Fibroblast of villous mesenchyme (primary cell): ENCODE data around the gene FN3KRP. TPM values are rescaled to one million over a fixed set of nuclear protein-coding genes. Genes with fewer than 3 reads are reported as not detected.

Source experiments
- DNase-seq: peaks from one replicate; pipeline ENCODE4 v3.0.0-alpha.2; 2010; ENCODE audit warnings: low read depth
- H3K4me3 ChIP-seq: 2 replicates; pipeline ENCODE4 v1.5.1; 2011; ENCODE audit warnings: low read depth, mild to moderate bottlenecking, low read length
- small RNA-seq: library from RNA; depleted of rRNA; stranded (forward); fragments of <200 nt; gene quantifications from one replicate; pipeline ENCODE3, GENCODE V24; 2012
- total RNA-seq: library from RNA; depleted of rRNA; stranded (reverse); fragments of >200 nt; gene quantifications from 2 replicates; pipeline ENCODE4 v1.2.3, GENCODE V29; 2012
- TF ChIP-seq, protein P1 (sequence below): IDR thresholded peaks from 2 replicates; pipeline ENCODE4 v1.5.1; 2012; ENCODE audit warnings: low read depth, mild to moderate bottlenecking, low read length; ENCODE audit not compliant: insufficient read depth

The FN3KRP gene
- total RNA-seq, 1 donor = 11.2 TPM

DNA sequence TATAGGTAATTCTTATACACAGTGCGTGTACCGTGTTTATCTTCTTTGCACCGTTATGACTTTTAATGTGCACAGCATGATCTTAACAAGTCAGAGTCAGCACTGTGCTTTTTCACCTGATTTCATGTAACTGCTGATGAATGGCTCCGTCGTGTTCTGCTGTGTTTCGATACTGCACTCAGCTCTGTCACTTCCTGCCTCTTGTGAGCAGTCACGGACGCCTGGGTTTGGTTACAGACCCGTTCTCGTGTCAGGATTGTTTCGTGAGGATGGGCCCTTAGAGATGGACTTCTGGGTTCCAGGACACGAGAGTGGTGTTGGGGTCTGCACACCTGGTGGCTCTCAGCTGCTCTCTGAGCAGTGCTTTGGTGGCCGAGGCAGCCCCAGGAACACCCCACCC lies 59.9 kb downstream of the FN3KRP start:
- no peak overlapping the region for H3K4me3 ChIP-seq
- TF ChIP-seq, protein P1, sequence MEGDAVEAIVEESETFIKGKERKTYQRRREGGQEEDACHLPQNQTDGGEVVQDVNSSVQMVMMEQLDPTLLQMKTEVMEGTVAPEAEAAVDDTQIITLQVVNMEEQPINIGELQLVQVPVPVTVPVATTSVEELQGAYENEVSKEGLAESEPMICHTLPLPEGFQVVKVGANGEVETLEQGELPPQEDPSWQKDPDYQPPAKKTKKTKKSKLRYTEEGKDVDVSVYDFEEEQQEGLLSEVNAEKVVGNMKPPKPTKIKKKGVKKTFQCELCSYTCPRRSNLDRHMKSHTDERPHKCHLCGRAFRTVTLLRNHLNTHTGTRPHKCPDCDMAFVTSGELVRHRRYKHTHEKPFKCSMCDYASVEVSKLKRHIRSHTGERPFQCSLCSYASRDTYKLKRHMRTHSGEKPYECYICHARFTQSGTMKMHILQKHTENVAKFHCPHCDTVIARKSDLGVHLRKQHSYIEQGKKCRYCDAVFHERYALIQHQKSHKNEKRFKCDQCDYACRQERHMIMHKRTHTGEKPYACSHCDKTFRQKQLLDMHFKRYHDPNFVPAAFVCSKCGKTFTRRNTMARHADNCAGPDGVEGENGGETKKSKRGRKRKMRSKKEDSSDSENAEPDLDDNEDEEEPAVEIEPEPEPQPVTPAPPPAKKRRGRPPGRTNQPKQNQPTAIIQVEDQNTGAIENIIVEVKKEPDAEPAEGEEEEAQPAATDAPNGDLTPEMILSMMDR = no peak
- DNase-seq = no peak

Small RNA genes lying within 50 kb of the gene (small RNA-seq; reads per million reads assigned to genes)
- 0.28 reads per million for gene MIR4525

Other genes starting within 250 kb of the FN3KRP start
- gene FOXK2, start 197.0 kb upstream of the FN3KRP start, total RNA-seq = 34.1 and 46.6 TPM in 2 replicates
- gene WDR45B, start 68.3 kb upstream of the FN3KRP start, total RNA-seq = 62.5 and 70.8 TPM in 2 replicates
- 3.9 and 7.3 TPM in 2 replicates for gene RAB40B, start 18.0 kb upstream of the FN3KRP start, total RNA-seq
- gene FN3K, start 18.9 kb downstream of the FN3KRP start, total RNA-seq = 2.2 and 2.9 TPM in 2 replicates
- gene TBCD, start 35.4 kb downstream of the FN3KRP start, total RNA-seq = 22.5 and 29.6 TPM in 2 replicates
- not detected in 2 replicates for gene ZNF750, start 123.3 kb downstream of the FN3KRP start, total RNA-seq